Adipose tissue (tissue), 3 donors: Measurements from ENCODE around the gene RECQL5. TPM values are rescaled to one million over a fixed set of nuclear protein-coding genes. Genes with fewer than 3 reads are reported as not detected.

Experiments used
- H3K27ac ChIP-seq: one replicate; pipeline ENCODE4 v1.5.1; 2013; ENCODE audit warnings: low read depth, low read length
- WGBS, 3 donors: extraction: QIAGEN DNeasy Blood & Tissue Kit; methylation state at CpG; one replicate each; pipeline ENCODE4 v1.1.7; 2013; 5-methylcytosine and 5-hydroxymethylcytosine counted together
- polyA plus RNA-seq, 3 donors: library from polyadenylated mRNA; stranded (reverse); fragments of 200-250 nt; gene quantifications; one replicate each; pipeline ENCODE4 v1.2.3, GENCODE V29; 2013
- donor health status: healthy with polysubstance abuse.
- donor health status: Bipolar disorder and iron deficiency.
- donor health status: healthy.

The RECQL5 gene
- polyA plus RNA-seq, 3 donors = 11.1 to 18.6 (median 17.5) TPM

DNA sequence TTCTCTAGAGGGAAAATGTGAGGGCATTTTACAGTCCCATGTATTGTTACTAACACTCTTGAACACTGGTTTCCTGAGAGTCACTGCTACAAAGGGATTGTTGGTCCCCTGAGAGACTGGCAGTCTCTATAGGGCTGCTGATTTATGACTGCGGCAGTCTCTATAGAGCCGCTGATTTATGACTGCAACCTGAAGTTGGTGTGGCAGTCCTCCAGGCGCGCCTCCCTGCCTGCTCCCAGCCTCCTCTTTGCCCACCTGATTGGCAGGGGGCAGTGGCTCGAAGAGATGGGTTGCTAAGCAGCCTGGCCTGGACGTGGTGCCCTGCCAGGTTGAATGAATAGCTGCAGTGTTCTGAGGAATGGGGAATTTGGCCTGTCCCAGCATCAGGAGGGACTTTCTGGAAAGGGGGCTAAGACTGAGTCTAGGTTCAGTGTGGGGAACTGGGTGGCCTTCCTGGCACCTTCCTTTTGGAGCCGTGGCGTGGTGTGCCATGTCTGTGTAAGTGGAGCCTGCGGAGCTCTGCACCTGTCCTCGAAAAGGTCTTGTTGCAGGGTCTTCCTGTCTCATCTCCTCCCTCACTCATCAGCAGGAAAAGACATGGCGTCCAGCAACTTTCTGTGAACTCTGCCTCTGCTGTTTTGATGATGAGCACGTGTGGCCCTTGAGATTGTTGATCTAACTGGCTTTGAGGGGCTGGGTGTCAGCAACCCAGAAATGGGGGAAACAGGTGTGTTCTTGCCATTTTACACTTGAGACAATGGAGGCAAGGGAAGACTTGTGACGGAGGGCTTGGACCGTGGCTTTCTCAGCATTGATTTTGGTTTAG lies 25.1 kb upstream of the RECQL5 start:
- H3K27ac ChIP-seq = no peak overlapping the region
- WGBS, 3 donors = 67 to 90% (median 87%) methylated on average over 14 of the region's 14 CpGs

DNA sequence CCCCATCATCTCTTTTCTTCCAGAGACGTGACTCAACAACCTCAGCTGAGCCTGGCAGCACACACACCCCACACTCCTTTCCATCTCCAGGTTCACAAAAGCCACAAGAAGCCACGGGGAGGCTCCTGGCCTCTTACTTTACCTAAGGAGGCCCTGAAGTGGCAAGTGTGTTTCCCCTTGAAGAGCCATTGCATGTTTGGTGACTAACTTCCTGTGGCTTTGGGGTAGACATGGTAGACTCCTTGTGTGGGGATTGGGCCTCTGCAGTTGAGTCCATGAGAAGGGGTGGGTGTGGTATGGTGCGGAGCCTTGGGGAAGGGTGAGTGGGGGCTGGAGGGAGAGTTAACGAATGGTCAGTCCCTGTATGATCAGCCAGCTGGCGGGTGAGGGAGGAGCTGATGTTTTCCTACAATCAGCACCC lies 24.4 kb upstream of the RECQL5 start:
- 76 to 85% (median 76%) methylated on average over 5 of the region's 5 CpGs for WGBS, 3 donors
- no peak overlapping the region for H3K27ac ChIP-seq

DNA sequence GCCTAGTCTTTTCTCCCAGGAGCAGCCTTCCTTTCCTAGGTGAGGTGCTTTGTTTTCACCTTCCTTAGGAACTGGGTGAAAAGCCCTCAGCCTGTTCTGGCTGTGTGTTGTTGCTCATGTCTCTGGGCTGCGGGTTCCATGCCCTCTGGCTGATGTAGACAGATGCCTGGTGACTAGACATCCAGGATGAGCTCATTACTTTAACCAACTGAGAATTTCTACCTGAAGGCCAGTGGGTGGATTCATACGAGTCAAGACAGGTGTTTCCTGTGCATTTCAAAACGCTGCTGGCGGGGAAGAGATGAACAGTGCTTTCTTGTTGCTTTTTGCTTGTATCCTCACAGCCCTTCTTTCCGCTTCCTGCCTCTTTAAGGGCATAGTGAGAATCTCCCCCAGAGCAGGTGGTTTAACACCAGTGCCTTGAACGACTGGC lies 22.5 kb upstream of the RECQL5 start:
- no peak overlapping the region for H3K27ac ChIP-seq
- WGBS, 3 donors = 49 to 72% (median 49%) methylated on average over 6 of the region's 6 CpGs

DNA sequence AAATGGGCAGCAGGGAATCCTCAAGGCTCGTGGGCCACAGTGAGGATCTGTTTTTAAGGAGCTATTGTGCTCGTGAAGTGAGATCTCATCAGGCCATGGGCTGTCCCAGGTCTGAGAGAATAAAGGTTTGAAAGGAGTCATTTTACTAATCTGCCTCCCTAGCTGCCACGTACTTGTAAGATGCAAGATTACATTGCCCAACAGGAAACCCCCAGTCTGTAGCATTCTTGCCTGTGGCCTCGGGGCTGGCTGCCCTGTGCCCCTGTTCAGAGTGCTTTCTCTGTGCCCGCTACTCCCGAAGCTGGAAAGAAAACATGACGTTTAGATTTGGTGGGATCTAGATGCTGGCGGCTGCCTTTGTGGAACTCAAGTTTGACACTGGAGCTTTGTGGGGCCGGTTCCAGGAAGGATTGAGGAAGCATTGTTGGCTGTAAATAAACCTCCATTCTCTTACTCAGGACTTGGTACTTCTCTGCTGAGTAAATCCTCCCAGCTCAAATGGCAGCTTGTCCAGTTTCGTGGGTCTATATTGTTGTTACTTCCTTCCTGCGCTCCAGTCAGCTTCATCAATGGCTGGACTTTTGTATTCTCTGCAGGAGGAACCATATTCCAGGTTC lies 21.4 kb upstream of the RECQL5 start:
- H3K27ac ChIP-seq = peak overlapping the region; percentile 0
- 39 to 74% (median 44%) methylated on average over 11 of the region's 11 CpGs for WGBS, 3 donors

- no peak overlapping the region for H3K27ac ChIP-seq
- WGBS, 3 donors = 76 to 80% (median 79%) methylated on average over 3 of the region's 3 CpGs
Observed at GRCh38 chr17:75685499-75685898, 18.5 kb upstream of the RECQL5 start.

DNA sequence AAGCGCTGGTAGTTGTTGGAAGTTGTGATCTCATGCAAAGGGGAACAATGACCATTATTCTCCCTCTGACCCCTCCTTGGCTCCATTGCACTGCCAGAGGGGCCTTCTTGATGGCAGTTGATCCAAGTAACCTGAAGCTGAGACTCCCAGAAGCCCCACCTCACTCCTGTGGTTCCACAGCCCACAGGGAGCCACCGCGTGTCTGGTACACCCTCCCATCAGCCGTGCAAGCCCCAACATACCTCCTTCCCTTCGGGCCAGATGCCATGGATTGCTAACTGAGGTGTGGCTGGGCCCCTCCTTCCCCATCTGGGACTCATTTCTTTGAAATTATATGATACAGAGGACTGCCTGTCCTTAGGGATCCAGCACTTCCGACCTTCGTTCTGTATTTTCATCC lies 18.0 kb upstream of the RECQL5 start:
- H3K27ac ChIP-seq = no peak overlapping the region
- 58 to 74% (median 69%) methylated on average over 7 of the region's 7 CpGs for WGBS, 3 donors

DNA sequence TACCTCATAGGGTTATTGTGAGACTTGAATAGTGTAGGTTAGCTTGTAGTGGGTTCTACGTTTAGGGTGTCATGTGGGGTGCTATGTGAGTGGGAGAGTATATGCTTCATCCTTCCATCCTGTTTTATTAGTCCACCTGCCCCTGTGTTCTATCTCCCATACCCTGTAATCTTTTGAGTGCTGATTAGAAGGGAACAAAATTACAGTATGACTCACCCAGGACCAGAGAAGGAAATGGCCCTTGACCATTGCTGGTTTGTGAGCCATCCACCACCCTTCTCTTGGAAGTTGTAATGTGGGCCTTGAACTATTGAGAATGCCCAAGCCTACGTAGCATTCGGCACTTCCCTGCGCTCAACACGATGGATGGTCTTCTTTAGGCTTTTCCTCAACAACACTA lies 17.3 kb upstream of the RECQL5 start:
- H3K27ac ChIP-seq = no peak overlapping the region
- WGBS, 3 donors = 94 to 95% (median 94%) methylated on average over 5 of the region's 5 CpGs

GRCh38 chr17:75683583-75683982 lies 16.6 kb upstream of the RECQL5 start:
- WGBS, 3 donors = 71 to 84% (median 74%) methylated on average over 4 of the region's 4 CpGs

GRCh38 chr17:75681289-75681688 lies 14.3 kb upstream of the RECQL5 start:
- WGBS, 3 donors = 76 to 81% (median 81%) methylated on average over 3 of the region's 3 CpGs
- no peak overlapping the region for H3K27ac ChIP-seq

More at GRCh38 chr17:75683583-75683982, 16.6 kb upstream of the RECQL5 start:
- H3K27ac ChIP-seq = no peak overlapping the region

DNA sequence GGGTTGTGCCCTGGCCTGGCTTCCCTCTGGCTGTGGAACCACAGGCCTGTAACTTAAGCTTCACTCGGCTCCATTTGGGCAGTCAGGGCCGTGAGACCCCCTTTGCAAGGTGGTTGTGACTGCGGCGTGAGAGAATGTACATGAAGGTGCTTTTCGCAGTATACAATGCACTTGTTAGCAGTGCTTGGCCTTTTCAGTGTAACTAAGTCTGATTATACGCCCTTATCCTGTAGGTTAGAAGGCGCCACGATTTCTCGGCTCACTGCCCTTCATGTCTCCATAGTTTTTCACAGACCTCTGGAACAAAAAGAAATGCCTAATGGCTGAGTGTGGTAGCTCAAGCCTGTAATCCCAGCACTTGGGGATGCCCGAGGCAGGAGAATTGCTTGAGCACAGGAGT lies 13.5 kb upstream of the RECQL5 start:
- no peak overlapping the region for H3K27ac ChIP-seq
- 90 to 93% (median 90%) methylated on average over 10 of the region's 10 CpGs for WGBS, 3 donors

GRCh38 chr17:75679706-75680211 lies 12.8 kb upstream of the RECQL5 start:
- no peak overlapping the region for H3K27ac ChIP-seq
- WGBS, 3 donors = 61 to 69% (median 62%) methylated on average over 11 of the region's 11 CpGs

GRCh38 chr17:75676461-75676860 lies 9.5 kb upstream of the RECQL5 start:
- H3K27ac ChIP-seq = no peak overlapping the region
- WGBS, 3 donors = 72 to 83% (median 81%) methylated on average over 3 of the region's 3 CpGs

- WGBS, 3 donors = 82 to 88% (median 85%) methylated on average over 4 of the region's 4 CpGs
- H3K27ac ChIP-seq = no peak overlapping the region
Observed at GRCh38 chr17:75673487-75673886, 6.5 kb upstream of the RECQL5 start.

- 92 to 96% (median 93%) methylated on average over 5 of the region's 5 CpGs for WGBS, 3 donors
- H3K27ac ChIP-seq = no peak overlapping the region
Observed at GRCh38 chr17:75672011-75672410, 5.1 kb upstream of the RECQL5 start.

DNA sequence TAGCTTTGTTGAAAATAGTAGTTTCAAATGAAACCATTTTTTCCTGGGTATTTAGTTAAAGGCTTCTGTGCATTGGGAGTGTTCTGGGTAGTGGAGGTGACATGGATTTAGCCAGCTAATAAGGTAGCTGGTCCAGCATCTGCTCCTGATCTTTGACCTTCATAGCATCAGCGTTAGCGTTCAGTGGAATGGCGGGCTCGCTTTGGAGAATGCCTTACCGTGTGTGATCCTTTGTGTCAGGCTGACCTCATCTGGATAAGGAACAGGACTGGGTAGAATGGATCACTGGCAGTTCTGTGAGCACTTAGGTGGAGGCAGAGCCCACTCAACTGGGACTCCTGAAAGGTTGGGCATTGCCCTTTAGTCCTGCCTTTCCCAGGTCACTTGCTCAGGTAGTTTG lies 3.9 kb upstream of the RECQL5 start:
- H3K27ac ChIP-seq = no peak overlapping the region
- WGBS, 3 donors = 69 to 80% (median 78%) methylated on average over 5 of the region's 5 CpGs

- 67 to 77% (median 74%) methylated on average over 4 of the region's 4 CpGs for WGBS, 3 donors
- no peak overlapping the region for H3K27ac ChIP-seq
Observed at GRCh38 chr17:75668489-75668888, 1.5 kb upstream of the RECQL5 start.

GRCh38 chr17:75667825-75668224 lies 871 bp upstream of the RECQL5 start:
- 7 to 11% (median 7%) methylated on average over 4 of the region's 4 CpGs for WGBS, 3 donors

GRCh38 chr17:75665981-75666380 lies 973 bp downstream of the RECQL5 start:
- no peak overlapping the region for H3K27ac ChIP-seq
- WGBS, 3 donors = 85 to 87% (median 86%) methylated on average over 10 of the region's 10 CpGs

More at GRCh38 chr17:75667825-75668224, 871 bp upstream of the RECQL5 start:
- H3K27ac ChIP-seq = peak overlapping the region; percentile 71

DNA sequence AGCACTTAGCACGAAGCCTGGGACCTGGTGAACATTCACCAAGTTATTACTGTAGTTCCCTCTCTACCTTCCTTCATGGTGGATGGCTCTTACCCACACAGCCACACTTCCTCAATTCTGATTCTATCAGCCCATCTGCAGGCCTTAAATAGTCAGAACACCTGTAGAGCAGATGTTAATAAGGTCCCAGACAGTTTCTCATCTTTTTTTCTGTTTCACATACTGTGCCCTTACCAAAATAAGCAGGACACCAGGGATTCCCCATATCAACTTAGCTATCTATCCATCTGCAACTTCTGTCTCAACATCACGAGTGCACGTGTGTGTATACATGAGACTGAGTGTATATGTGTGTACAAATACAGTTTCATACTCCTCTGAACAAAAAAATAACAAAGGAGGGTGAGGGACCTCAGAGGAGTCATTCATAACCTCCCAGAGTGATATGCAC lies 2.8 kb downstream of the RECQL5 start:
- H3K27ac ChIP-seq = no peak overlapping the region
- 80 to 89% (median 89%) methylated on average over 3 of the region's 3 CpGs for WGBS, 3 donors
